ENCODE results near the gene GCNT4. TPM values are rescaled to one million over a fixed set of nuclear protein-coding genes. Genes with fewer than 3 reads are reported as not detected.

Gene GCNT4
- total and polyA plus RNA-seq, 2 donors (not counting 3 experiments of a cell fraction or from before 2014, with no cell fraction given): not detected

DNA sequence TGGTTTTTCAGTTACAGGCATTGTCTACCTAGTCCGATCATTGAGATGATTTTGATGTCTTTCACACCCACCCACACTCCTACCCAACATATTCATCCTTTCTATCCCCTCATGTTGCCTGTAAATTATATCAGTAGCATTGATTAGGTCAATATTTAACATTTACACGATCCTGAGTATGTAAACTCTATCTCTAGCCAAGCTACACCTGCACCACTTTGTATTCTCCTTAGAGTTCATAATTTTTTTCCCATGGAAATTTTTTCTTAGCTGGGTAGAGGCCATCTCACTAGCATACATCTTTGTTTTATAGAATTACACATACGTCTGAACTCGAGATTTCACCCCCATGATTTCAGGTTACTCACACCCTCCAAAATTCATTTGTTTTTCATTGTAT lies 30.6 kb downstream of the GCNT4 start:
- H4K20me1 ChIP-seq (replicated peaks; ENCODE audit: control insufficient read depth, extremely low read depth, insufficient read depth, low read length): no peaks in the 10 kb centered on the region
- POLR2A ChIA-PET: no interaction called here
- dilution Hi-C loops (cut with MboI; ENCODE audit: extremely low pct_ligation_motif_present, low sequenced_read_pairs): no loop called here
- FAIRE-seq (no peak), DNase-seq (ENCODE audit: low read depth, low spot score) (no peak)
- no peak overlapping the region for H3K27ac ChIP-seq (ENCODE audit: insufficient read depth, low read depth, low read length)
- intact Hi-C loops (cut with micrococcal nuclease): no loop called here
- no peaks in the 10 kb centered on the region for H3K9me1 ChIP-seq (replicated peaks; ENCODE audit: control insufficient read depth, extremely low read depth, insufficient read depth, low read length)
- no peaks in the 10 kb centered on the region for H3K36me3 ChIP-seq (ENCODE audit: control insufficient read depth in 2 of 2, extremely low read depth in 1 of 2, insufficient read depth in 2 of 2, low read length in 2 of 2)
- CTCF ChIA-PET: interaction anchor here (1.1 kb wide), 1 partner anchor 18 kb away, joined by 3 read pairs; no protein-coding TSS in a partner anchor
- H3K9me3 ChIP-seq (replicated peaks; ENCODE audit: control insufficient read depth, insufficient read depth, low read length): no peaks in the 10 kb centered on the region
- no peak overlapping the region for H3K9ac ChIP-seq (replicated peaks; ENCODE audit: extremely low read depth, insufficient read depth, low read length)
- no peaks in the 10 kb centered on the region for H3K79me2 ChIP-seq (ENCODE audit: control insufficient read depth, insufficient read depth, low read length)
- no peaks in the 10 kb centered on the region for H3K27me3 ChIP-seq (ENCODE audit: control insufficient read depth in 2 of 2, insufficient read depth in 2 of 2, low read length in 2 of 2)
- H3K4me1 ChIP-seq (ENCODE audit: control insufficient read depth, extremely low read depth, insufficient read depth, low read length): no peaks in the 10 kb centered on the region
- no peak overlapping the region for H2AFZ ChIP-seq (ENCODE audit: low read depth, low read length)
- BruUV-seq (replicated peaks): no TSS peak
- no peak for TF ChIP-seq EZH2 (IDR thresholded peaks at IDR 0.05; ENCODE audit: borderline replicate concordance, low read depth, low read length, severe bottlenecking)
- no peak for TF ChIP-seq JUN (IDR thresholded peaks at IDR 0.05; ENCODE audit: borderline replicate concordance, insufficient read depth, insufficient read length, low read depth)
- no peak for TF ChIP-seq POLR2AphosphoS5 (IDR thresholded peaks at IDR 0.05; ENCODE audit: insufficient read depth, low read depth, low read length)
- TF ChIP-seq POLR2A (IDR thresholded peaks at IDR 0.05; ENCODE audit: low read depth, low read length): no peak
- no peak overlapping the region for H3K4me2 ChIP-seq (ENCODE audit: insufficient read depth, low read length)
- H3K4me3 ChIP-seq (replicated peaks in 1 of 3; ENCODE audit: insufficient read depth in 1 of 3, low read depth in 1 of 3, low read length in 3 of 3): no peak overlapping the region

DNA sequence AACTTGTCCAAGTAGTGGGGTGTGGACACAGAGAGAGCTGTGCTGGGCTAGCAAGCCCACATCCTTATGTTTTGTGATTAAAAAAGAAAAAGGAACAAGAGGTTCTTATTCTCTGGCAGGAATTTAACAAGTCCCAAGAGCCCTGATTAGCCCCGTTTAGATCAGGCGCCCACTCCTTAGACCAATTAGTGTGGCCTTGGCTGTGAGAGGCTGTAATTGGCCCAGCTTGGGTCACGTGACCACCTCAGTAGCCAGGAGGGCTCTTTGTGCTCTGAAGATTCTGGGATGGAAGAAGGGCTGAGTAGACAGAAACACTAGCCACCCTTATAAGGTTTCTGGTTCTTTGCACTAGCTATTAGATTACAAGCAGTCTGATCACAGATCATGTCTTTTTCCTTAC lies 31.1 kb downstream of the GCNT4 start:
- Histone ChIP-seq H3K79me2 (ENCODE audit: control insufficient read depth, insufficient read depth, low read length) (no peaks in the 10 kb centered on the region), H3K4me2 (ENCODE audit: insufficient read depth, low read length) (no peak overlapping the region), H3K9ac (replicated peaks; ENCODE audit: extremely low read depth, insufficient read depth, low read length) (no peak overlapping the region), H3K4me1 (ENCODE audit: control insufficient read depth, extremely low read depth, insufficient read depth, low read length) (no peaks in the 10 kb centered on the region), H3K27me3 (ENCODE audit: control insufficient read depth in 2 of 2, insufficient read depth in 2 of 2, low read length in 2 of 2) (no peaks in the 10 kb centered on the region), H3K9me3 (replicated peaks; ENCODE audit: control insufficient read depth, insufficient read depth, low read length) (no peaks in the 10 kb centered on the region), H3K27ac (ENCODE audit: insufficient read depth, low read depth, low read length) (no peak overlapping the region), H3K36me3 (ENCODE audit: control insufficient read depth in 2 of 2, extremely low read depth in 1 of 2, insufficient read depth in 2 of 2, low read length in 2 of 2) (no peaks in the 10 kb centered on the region), H3K4me3 (replicated peaks in 1 of 3; ENCODE audit: insufficient read depth in 1 of 3, low read depth in 1 of 3, low read length in 3 of 3) (no peak overlapping the region), H3K9me1 (replicated peaks; ENCODE audit: control insufficient read depth, extremely low read depth, insufficient read depth, low read length) (no peaks in the 10 kb centered on the region), H4K20me1 (replicated peaks; ENCODE audit: control insufficient read depth, extremely low read depth, insufficient read depth, low read length) (no peaks in the 10 kb centered on the region), H2AFZ (ENCODE audit: low read depth, low read length) (no peak overlapping the region)
- BruUV-seq (replicated peaks): no TSS peak
- POLR2A ChIA-PET: no interaction called here
- no peak for TF ChIP-seq GATA2 (IDR thresholded peaks at IDR 0.05; ENCODE audit: insufficient read depth, insufficient read length, low read depth, low read length)
- TF ChIP-seq POLR2AphosphoS5 (IDR thresholded peaks at IDR 0.05; ENCODE audit: insufficient read depth, low read depth, low read length): no peak
- TF ChIP-seq FOS (IDR thresholded peaks at IDR 0.05; ENCODE audit: borderline replicate concordance, insufficient read depth, low read length): no peak
- TF ChIP-seq MYC (IDR thresholded peaks at IDR 0.05; ENCODE audit: low read depth, low read length): no peak
- TF ChIP-seq POLR2A (IDR thresholded peaks at IDR 0.05; ENCODE audit: low read depth, low read length): no peak
- TF ChIP-seq, protein P1, sequence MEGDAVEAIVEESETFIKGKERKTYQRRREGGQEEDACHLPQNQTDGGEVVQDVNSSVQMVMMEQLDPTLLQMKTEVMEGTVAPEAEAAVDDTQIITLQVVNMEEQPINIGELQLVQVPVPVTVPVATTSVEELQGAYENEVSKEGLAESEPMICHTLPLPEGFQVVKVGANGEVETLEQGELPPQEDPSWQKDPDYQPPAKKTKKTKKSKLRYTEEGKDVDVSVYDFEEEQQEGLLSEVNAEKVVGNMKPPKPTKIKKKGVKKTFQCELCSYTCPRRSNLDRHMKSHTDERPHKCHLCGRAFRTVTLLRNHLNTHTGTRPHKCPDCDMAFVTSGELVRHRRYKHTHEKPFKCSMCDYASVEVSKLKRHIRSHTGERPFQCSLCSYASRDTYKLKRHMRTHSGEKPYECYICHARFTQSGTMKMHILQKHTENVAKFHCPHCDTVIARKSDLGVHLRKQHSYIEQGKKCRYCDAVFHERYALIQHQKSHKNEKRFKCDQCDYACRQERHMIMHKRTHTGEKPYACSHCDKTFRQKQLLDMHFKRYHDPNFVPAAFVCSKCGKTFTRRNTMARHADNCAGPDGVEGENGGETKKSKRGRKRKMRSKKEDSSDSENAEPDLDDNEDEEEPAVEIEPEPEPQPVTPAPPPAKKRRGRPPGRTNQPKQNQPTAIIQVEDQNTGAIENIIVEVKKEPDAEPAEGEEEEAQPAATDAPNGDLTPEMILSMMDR (IDR thresholded peaks at IDR 0.05; ENCODE audit: extremely low read depth in 1 of 2, insufficient read depth in 1 of 2, low read depth in 1 of 2, low read length in 2 of 2): no peak
- TF ChIP-seq EZH2 (IDR thresholded peaks at IDR 0.05; ENCODE audit: borderline replicate concordance, low read depth, low read length, severe bottlenecking): no peak
- TF ChIP-seq JUN (IDR thresholded peaks at IDR 0.05; ENCODE audit: borderline replicate concordance, insufficient read depth, insufficient read length, low read depth): no peak
- TF ChIP-seq, protein P2, sequence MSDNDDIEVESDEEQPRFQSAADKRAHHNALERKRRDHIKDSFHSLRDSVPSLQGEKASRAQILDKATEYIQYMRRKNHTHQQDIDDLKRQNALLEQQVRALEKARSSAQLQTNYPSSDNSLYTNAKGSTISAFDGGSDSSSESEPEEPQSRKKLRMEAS (IDR thresholded peaks at IDR 0.05; ENCODE audit: insufficient read depth, insufficient read length): no peak
- intact Hi-C loops (cut with micrococcal nuclease): no loop called here
- DNase-seq (ENCODE audit: low read depth, low spot score) (no peak), FAIRE-seq (no peak)
- CTCF ChIA-PET: no interaction called here
- dilution Hi-C loops (cut with MboI; ENCODE audit: extremely low pct_ligation_motif_present, low sequenced_read_pairs): no loop called here
